GM13976 (cell line): ENCODE data around the gene CCDC183.

Source experiments
- DNase-seq: peaks from one replicate; pipeline ENCODE4 v3.0.0; 2012; ENCODE audit warnings: low spot score
- CTCF ChIP-seq: IDR thresholded peaks from 2 replicates; pipeline ENCODE4 v1.5.1; 2012; ENCODE audit warnings: borderline replicate concordance, mild to moderate bottlenecking; ENCODE audit not compliant: insufficient read depth; ENCODE audit errors: extremely low read depth, missing control alignments, control extremely low read depth
- in situ Hi-C: fragments of 300-500 bp; cut with MboI; formaldehyde crosslinking; loops from one replicate; pipeline ENCODE4 v1.12.0; 2022; ENCODE audit warnings: low sequenced_read_pairs, mixed read lengths, inconsistent platforms; ENCODE audit not compliant: unreplicated experiment

Gene CCDC183

GRCh38 chr9:136807281-136808074 is 11.3 kb downstream of the CCDC183 start, which contains the start of gene RABL6:
Gene RABL6 (plus strand): TSS chr9:136807948. CDS start chr9:136808197, 249 bp downstream.
- peak; percentile 98 for DNase-seq
- in situ Hi-C loops = no loop called here
- no peak for TF ChIP-seq CTCF

- no peak for TF ChIP-seq CTCF
- in situ Hi-C loops = no loop called here
- DNase-seq = peak; percentile 60
Observed at GRCh38 chr9:136808075-136808805, 12.1 kb downstream of the CCDC183 start.

GRCh38 chr9:136808806-136809158 is 12.6 kb downstream of the CCDC183 start:
- DNase-seq = no peak
- in situ Hi-C loops = no loop called here
- TF ChIP-seq CTCF = no peak

- in situ Hi-C loops = no loop called here
- TF ChIP-seq CTCF = no peak
- no peak for DNase-seq
Observed at GRCh38 chr9:136814725-136815421, 18.7 kb downstream of the CCDC183 start.

- in situ Hi-C loops = no loop called here
Observed at GRCh38 chr9:136815422-136815782, 19.3 kb downstream of the CCDC183 start.

More at GRCh38 chr9:136815422-136815782, 19.3 kb downstream of the CCDC183 start:
- no peak for TF ChIP-seq CTCF
- DNase-seq = no peak
